H1 (cell line): ENCODE data around the gene EMP2. TPM values are rescaled to one million over a fixed set of nuclear protein-coding genes. Genes with fewer than 3 reads are reported as not detected.

Experiments
- CTCF ChIA-PET: fragments of 300-600 bp; sonication (Branson Sonifier 250); formaldehyde crosslinking; loops from one replicate; lab custom pipeline; 2021; ENCODE audit not compliant: partially characterized antibody; lab: Charles Lee
- POLR2A ChIA-PET: fragments of 300-600 bp; sonication (Branson Sonifier 250); formaldehyde crosslinking; loops from one replicate; lab custom pipeline; 2021; ENCODE audit warnings: inconsistent platforms; ENCODE audit not compliant: partially characterized antibody; lab: Charles Lee
- DNase-seq, 2 experiments: peaks; one replicate each; pipeline versions ENCODE4 v3.0.0 to v3.0.0-alpha.2; 2010 to 2022; ENCODE audit warnings: low spot score in 2 of 2, low read depth in 1 of 2, mixed read lengths in 1 of 2
- FAIRE-seq: peaks from 2 replicates; lab custom pipeline; 2011; peaks lifted over from hg19 to GRCh38; lab: Jason Lieb, UNC
- H2AFZ ChIP-seq: 2 replicates; pipeline ENCODE4 v1.8.1; 2012; ENCODE audit warnings: low read length, inconsistent platforms
- H2AK5ac ChIP-seq: 2 replicates; pipeline ENCODE4 v1.6.1; 2013; ENCODE audit warnings: low read depth, low read length
- H2BK120ac ChIP-seq: replicated peaks from 2 replicates; pipeline ENCODE3; 2013; ENCODE audit warnings: low read depth, low read length, inconsistent platforms
- H2BK12ac ChIP-seq: 2 replicates; pipeline ENCODE4 v1.6.1; 2013; ENCODE audit warnings: low read depth, low read length
- H2BK15ac ChIP-seq: 2 replicates; pipeline ENCODE4 v1.6.1; 2013; ENCODE audit warnings: low read length
- H2BK20ac ChIP-seq: 2 replicates; pipeline ENCODE4 v1.6.1; 2013; ENCODE audit warnings: low read length
- H2BK5ac ChIP-seq: 2 replicates; pipeline ENCODE4 v1.6.1; 2013; ENCODE audit warnings: low read depth, low read length
- H3K14ac ChIP-seq: 2 replicates; pipeline ENCODE4 v1.6.1; 2013; ENCODE audit warnings: inconsistent platforms; ENCODE audit not compliant: insufficient read length
- H3K18ac ChIP-seq: 2 replicates; pipeline ENCODE4 v1.6.1; 2013; ENCODE audit warnings: low read length; ENCODE audit errors: extremely low read depth
- H3K23ac ChIP-seq: 2 replicates; pipeline ENCODE4 v1.6.1; 2013; ENCODE audit warnings: inconsistent platforms; ENCODE audit not compliant: insufficient read length
- H3K23me2 ChIP-seq: 2 replicates; pipeline ENCODE4 v1.6.1; 2013; ENCODE audit warnings: low read depth, low read length
- H3K27ac ChIP-seq: 2 replicates; pipeline ENCODE4 v1.6.1; 2011; ENCODE audit warnings: low read depth, low read length, inconsistent platforms
- H3K27me3 ChIP-seq, 4 experiments: replicated peaks in 1 of 4; 1 replicate in 1 of 4; 2 replicates in 3 of 4; pipeline versions ENCODE4 v1.6.1 to v1.8.1; 2011 to 2013; ENCODE audit warnings: low read length in 3 of 4, mild to moderate bottlenecking in 3 of 4, inconsistent platforms in 2 of 4, mixed read lengths in 2 of 4, moderate library complexity in 1 of 4; ENCODE audit not compliant: control insufficient read depth in 3 of 4, insufficient read depth in 3 of 4; ENCODE audit errors: extremely low read depth in 1 of 4
- H3K36me3 ChIP-seq, 4 experiments: 2 replicates each; pipeline versions ENCODE4 v1.6.1 to v1.8.1; 2011 to 2013; ENCODE audit warnings: mild to moderate bottlenecking in 4 of 4, low read length in 3 of 4, moderate library complexity in 2 of 4, control low read depth in 1 of 4, inconsistent platforms in 1 of 4; ENCODE audit not compliant: insufficient read depth in 4 of 4, control insufficient read depth in 2 of 4
- H3K4ac ChIP-seq: replicated peaks from 2 replicates; pipeline ENCODE3; 2013; ENCODE audit warnings: low read length, low read depth, mixed read lengths, inconsistent platforms; ENCODE audit not compliant: insufficient read length
- H3K4me1 ChIP-seq, 4 experiments: replicated peaks in 1 of 4; 1 replicate in 1 of 4; 2 replicates in 3 of 4; pipeline versions ENCODE4 v1.6.1 to v1.8.1; 2011 to 2013; ENCODE audit warnings: low read length in 3 of 4, inconsistent platforms in 2 of 4, mixed read lengths in 1 of 4; ENCODE audit not compliant: insufficient read depth in 4 of 4, control insufficient read depth in 3 of 4
- H3K4me2 ChIP-seq, 2 experiments: 2 replicates each; pipeline versions ENCODE4 v1.6.1 to v1.8.1; 2011 to 2013; ENCODE audit warnings: low read depth in 2 of 2, low read length in 2 of 2, control low read depth in 1 of 2, inconsistent platforms in 1 of 2, mild to moderate bottlenecking in 1 of 2; ENCODE audit not compliant: insufficient read depth in 1 of 2
- H3K4me3 ChIP-seq, 4 experiments: fragments of 200-600, 300-600 bp in 1 of 4; sonication (generic), shearing (Covaris generic), sonication (Bioruptor Twin) in 1 of 4; 2 replicates each; pipeline versions ENCODE4 v1.5.1 to v1.8.1; 2011 to 2016; ENCODE audit warnings: low read length in 4 of 4, low read depth in 3 of 4, control low read depth in 2 of 4, inconsistent platforms in 2 of 4, mild to moderate bottlenecking in 2 of 4, mixed read lengths in 1 of 4, moderate library complexity in 1 of 4; ENCODE audit not compliant: insufficient read depth in 2 of 4; ENCODE audit errors: extremely low read depth in 1 of 4
- H3K56ac ChIP-seq: replicated peaks from 2 replicates; pipeline ENCODE3; 2013; ENCODE audit warnings: low read depth, mild to moderate bottlenecking, mixed read lengths, low read length, inconsistent platforms; ENCODE audit not compliant: insufficient read length
- H3K79me1 ChIP-seq: 2 replicates; pipeline ENCODE4 v1.6.1; 2013; ENCODE audit warnings: low read depth, low read length, control low read depth
- H3K79me2 ChIP-seq, 2 experiments: 2 replicates each; pipeline versions ENCODE4 v1.6.1 to v1.8.1; 2012 to 2013; ENCODE audit warnings: low read length in 2 of 2, mild to moderate bottlenecking in 2 of 2, inconsistent platforms in 1 of 2; ENCODE audit not compliant: insufficient read depth in 2 of 2, control insufficient read depth in 1 of 2
- H3K9ac ChIP-seq, 4 experiments: replicated peaks in 1 of 4; 1 replicate in 1 of 4; 2 replicates in 3 of 4; pipeline versions ENCODE4 v1.6.1 to v1.8.1; 2011 to 2013; ENCODE audit warnings: low read depth in 3 of 4, low read length in 3 of 4, control low read depth in 2 of 4, mild to moderate bottlenecking in 2 of 4, moderate library complexity in 2 of 4, inconsistent platforms in 1 of 4; ENCODE audit errors: extremely low read depth in 1 of 4
- H3K9me3 ChIP-seq, 2 experiments: 2 replicates each; pipeline versions ENCODE4 v1.6.1 to v1.8.1; 2012 to 2013; ENCODE audit warnings: mild to moderate bottlenecking in 2 of 2, moderate library complexity in 2 of 2, control low read depth in 1 of 2, inconsistent platforms in 1 of 2, low read depth in 1 of 2, low read length in 1 of 2, mixed read lengths in 1 of 2; ENCODE audit not compliant: insufficient read depth in 2 of 2
- H4K20me1 ChIP-seq, 2 experiments: replicated peaks in 1 of 2; 2 replicates each; pipeline versions ENCODE3 to v1.8.1; 2011 to 2013; ENCODE audit warnings: inconsistent platforms in 2 of 2, low read length in 2 of 2, mild to moderate bottlenecking in 1 of 2; ENCODE audit not compliant: insufficient read depth in 2 of 2, control insufficient read depth in 1 of 2
- H4K5ac ChIP-seq: 2 replicates; pipeline ENCODE4 v1.6.1; 2013; ENCODE audit warnings: low read length, low read depth, mixed read lengths, inconsistent platforms; ENCODE audit not compliant: insufficient read length
- H4K8ac ChIP-seq: 2 replicates; pipeline ENCODE4 v1.8.0; 2013; ENCODE audit warnings: mild to moderate bottlenecking, moderate library complexity, low read length, inconsistent platforms; ENCODE audit not compliant: insufficient read depth; ENCODE audit errors: extremely low read depth
- H4K91ac ChIP-seq: replicated peaks from 2 replicates; pipeline ENCODE3; 2013; ENCODE audit warnings: low read length, mixed read lengths, inconsistent platforms; ENCODE audit not compliant: insufficient read length
- ASH2L ChIP-seq: fragments of 200-600, 300-600 bp; sonication (generic); IDR thresholded peaks from one replicate; pipeline ENCODE4 v1.7.1; 2017; ENCODE audit warnings: low read length
- CEBPB ChIP-seq: IDR thresholded peaks from 2 replicates; pipeline ENCODE4 v1.6.1; 2012; ENCODE audit warnings: low read depth, low read length
- CREB1 ChIP-seq: IDR thresholded peaks from 2 replicates; pipeline ENCODE4 v1.6.1; 2012; ENCODE audit warnings: inconsistent platforms
- FOSL1 ChIP-seq: IDR thresholded peaks from 2 replicates; pipeline ENCODE4 v1.6.1; 2011; ENCODE audit warnings: mild to moderate bottlenecking, low read depth, low read length, moderate library complexity; ENCODE audit not compliant: insufficient read depth
- GTF2F1 ChIP-seq: IDR thresholded peaks from 2 replicates; pipeline ENCODE4 v1.6.1; 2012; ENCODE audit warnings: low read depth, low read length, improper control_type of control experiment, borderline replicate concordance
- HDAC6 ChIP-seq: IDR thresholded peaks from one replicate; pipeline ENCODE4 v1.7.1; 2012; ENCODE audit warnings: low read depth, mild to moderate bottlenecking, inconsistent platforms, low read length, moderate library complexity
- JUND ChIP-seq: IDR thresholded peaks from 2 replicates; pipeline ENCODE4 v1.6.1; 2011; ENCODE audit warnings: mild to moderate bottlenecking, improper control_type of control experiment, low read length
- KDM4A ChIP-seq: IDR thresholded peaks from one replicate; pipeline ENCODE4 v1.7.1; 2012; ENCODE audit warnings: low read depth, mild to moderate bottlenecking, moderate library complexity, low read length, inconsistent platforms; ENCODE audit not compliant: severe bottlenecking
- KDM5A ChIP-seq: fragments of 200-600 bp; IDR thresholded peaks from 2 replicates; pipeline ENCODE4 v1.7.1; 2012; ENCODE audit warnings: mild to moderate bottlenecking, low read length, inconsistent platforms, mixed read lengths
- NANOG ChIP-seq: IDR thresholded peaks from 2 replicates; pipeline ENCODE4 v1.6.1; 2011; ENCODE audit warnings: low read length, low read depth, mild to moderate bottlenecking, inconsistent platforms; ENCODE audit not compliant: insufficient read depth, poor library complexity, severe bottlenecking
- RXRA ChIP-seq: IDR thresholded peaks from 2 replicates; pipeline ENCODE4 v1.6.1; 2011; ENCODE audit warnings: low read depth, mild to moderate bottlenecking, low read length, moderate library complexity; ENCODE audit not compliant: insufficient read depth
- SIRT6 ChIP-seq: IDR thresholded peaks from one replicate; pipeline ENCODE4 v1.7.1; 2012; ENCODE audit warnings: low read length, inconsistent platforms
- SP1 ChIP-seq: IDR thresholded peaks from 2 replicates; pipeline ENCODE4 v1.6.1; 2011; ENCODE audit warnings: low read depth, low read length
- TCF12 ChIP-seq: IDR thresholded peaks from 2 replicates; pipeline ENCODE4 v1.6.1; 2011; ENCODE audit warnings: low read depth, mild to moderate bottlenecking, low read length
- TEAD4 ChIP-seq: IDR thresholded peaks from 2 replicates; pipeline ENCODE4 v1.6.1; 2012; ENCODE audit warnings: low read depth, low read length, inconsistent platforms, mixed read lengths
- ZNF274 ChIP-seq: IDR thresholded peaks from 2 replicates; pipeline ENCODE4 v1.7.0; 2012; ENCODE audit warnings: low read length, borderline replicate concordance; ENCODE audit errors: extremely low read depth
- WGBS, 2 experiments: shearing (Covaris generic) in 1 of 2; methylation state at CpG; one replicate each; pipeline versions ENCODE4 v1.1.6 to v1.1.7; 2013 to 2015; ENCODE audit warnings: low lambda C conversion rate in 2 of 2, mixed read lengths in 2 of 2, inconsistent platforms in 1 of 2, low coverage in 1 of 2, missing lambda C conversion rate in 1 of 2; ENCODE audit not compliant: insufficient replicate concordance in 2 of 2, insufficient coverage in 1 of 2, insufficient read length in 1 of 2; ENCODE audit errors: extremely low coverage in 1 of 2, missing lambda C conversion rate in 1 of 2; 5-methylcytosine and 5-hydroxymethylcytosine counted together
- polyA plus RNA-seq, 7 experiments: library from polyadenylated mRNA; depleted of rRNA in 3 of 7; stranded (reverse) in 5 of 7; unstranded in 2 of 7; fragments of >200 nt in 5 of 7; fragments of 200-250 nt in 2 of 7; gene quantifications; 1 replicate in 5 of 7; 2 replicates in 1 of 7; 4 replicates in 1 of 7; pipeline versions ENCODE4 v1.2.1 to v1.2.3, GENCODE V29; 2011 to 2013; ENCODE audit warnings: missing spikeins in 2 of 7, mixed read lengths in 2 of 7
- total RNA-seq: library from RNA; stranded (reverse); fragmentation: NEBNext Ultra II Directional; extraction: Animal tissue kit (Norgen Biotek cat#: 25700); gene quantifications from 2 replicates; pipeline ENCODE4 v1.2.1, GENCODE V29; 2021

EMP2 gene
- total and polyA plus RNA-seq, 2 of the 8 experiments (the other 6 are each of a cell fraction or from before 2014, with no cell fraction given): 22.6 to 23.3 TPM

DNA sequence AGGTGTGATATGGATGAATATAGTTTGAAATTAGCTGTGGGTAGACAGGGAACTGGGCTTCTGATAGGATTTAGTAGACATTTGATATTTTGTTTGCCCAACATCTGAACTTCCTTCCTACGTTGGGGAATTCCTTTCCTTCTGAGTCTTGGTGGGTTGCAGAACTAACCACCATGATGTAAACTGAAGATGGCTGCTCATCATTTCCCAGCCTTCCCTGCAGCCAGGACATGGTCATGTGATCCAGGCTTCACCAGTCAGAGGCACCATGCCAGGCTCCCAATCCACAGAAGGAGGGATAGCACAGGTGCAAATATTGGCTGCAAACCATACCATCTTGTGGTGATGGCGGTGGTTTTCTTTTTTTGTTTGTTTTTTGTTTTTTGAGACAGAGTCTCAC is 57.4 kb downstream of the EMP2 start:
- Histone ChIP-seq H2AK5ac (no peak overlapping the region), H4K5ac (no peak overlapping the region), H3K9me3 (no peaks in the 10 kb centered on the region), H3K9ac (no peak overlapping the region), H3K18ac (no peak overlapping the region), H4K91ac (no peak overlapping the region), H3K23me2 (no peaks in the 10 kb centered on the region), H2BK12ac (no peak overlapping the region), H3K14ac (no peak overlapping the region), H3K79me1 (no peaks in the 10 kb centered on the region), H3K27me3 (no peaks in the 10 kb centered on the region), H3K36me3 (no peaks in the 10 kb centered on the region), H3K79me2 (no peaks in the 10 kb centered on the region), H2BK15ac (no peak overlapping the region), H3K27ac (no peak overlapping the region), H3K4me3 (no peak overlapping the region), H3K4me1 (no peaks in the 10 kb centered on the region), H4K8ac (no peak overlapping the region), H3K4ac (no peak overlapping the region), H3K23ac (no peak overlapping the region), H2BK120ac (no peak overlapping the region), H3K4me2 (no peak overlapping the region), H2BK20ac (no peak overlapping the region), H2AFZ (no peak overlapping the region), H2BK5ac (no peak overlapping the region), H4K20me1 (no peaks in the 10 kb centered on the region), H3K56ac (no peak overlapping the region)
- ChIA-PET POLR2A (no interaction called here), CTCF (interaction anchor here (0.6 to 5.0 kb wide), 15 partner anchors 9 to 493 kb away, joined by 3 to 42 read pairs (median 3); no protein-coding TSS in a partner anchor)
- DNase-seq (no peak), FAIRE-seq (no peak)
- WGBS, 2 experiments: 100% methylated on average over 2 of the region's 2 CpGs; no CpG with 5 or more reads in 1 of the 2 experiments
- TF ChIP-seq KDM4A (no peak), HDAC6 (no peak), RXRA (no peak), SIRT6 (no peak), TCF12 (no peak), JUND (no peak), ZNF274 (no peak), FOSL1 (no peak), CREB1 (no peak), TEAD4 (no peak), NANOG (no peak), KDM5A (no peak), CEBPB (no peak), ASH2L (no peak), SP1 (no peak), GTF2F1 (no peak)
